Measurements from ENCODE around the gene IL20RA. TPM values are rescaled to one million over a fixed set of nuclear protein-coding genes. Genes with fewer than 3 reads are reported as not detected.

The IL20RA gene, protein sequence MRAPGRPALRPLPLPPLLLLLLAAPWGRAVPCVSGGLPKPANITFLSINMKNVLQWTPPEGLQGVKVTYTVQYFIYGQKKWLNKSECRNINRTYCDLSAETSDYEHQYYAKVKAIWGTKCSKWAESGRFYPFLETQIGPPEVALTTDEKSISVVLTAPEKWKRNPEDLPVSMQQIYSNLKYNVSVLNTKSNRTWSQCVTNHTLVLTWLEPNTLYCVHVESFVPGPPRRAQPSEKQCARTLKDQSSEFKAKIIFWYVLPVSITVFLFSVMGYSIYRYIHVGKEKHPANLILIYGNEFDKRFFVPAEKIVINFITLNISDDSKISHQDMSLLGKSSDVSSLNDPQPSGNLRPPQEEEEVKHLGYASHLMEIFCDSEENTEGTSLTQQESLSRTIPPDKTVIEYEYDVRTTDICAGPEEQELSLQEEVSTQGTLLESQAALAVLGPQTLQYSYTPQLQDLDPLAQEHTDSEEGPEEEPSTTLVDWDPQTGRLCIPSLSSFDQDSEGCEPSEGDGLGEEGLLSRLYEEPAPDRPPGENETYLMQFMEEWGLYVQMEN
- 1 to 10 TPM; 1.1 to 4.6 (median 1.4) TPM for total RNA-seq

DNA sequence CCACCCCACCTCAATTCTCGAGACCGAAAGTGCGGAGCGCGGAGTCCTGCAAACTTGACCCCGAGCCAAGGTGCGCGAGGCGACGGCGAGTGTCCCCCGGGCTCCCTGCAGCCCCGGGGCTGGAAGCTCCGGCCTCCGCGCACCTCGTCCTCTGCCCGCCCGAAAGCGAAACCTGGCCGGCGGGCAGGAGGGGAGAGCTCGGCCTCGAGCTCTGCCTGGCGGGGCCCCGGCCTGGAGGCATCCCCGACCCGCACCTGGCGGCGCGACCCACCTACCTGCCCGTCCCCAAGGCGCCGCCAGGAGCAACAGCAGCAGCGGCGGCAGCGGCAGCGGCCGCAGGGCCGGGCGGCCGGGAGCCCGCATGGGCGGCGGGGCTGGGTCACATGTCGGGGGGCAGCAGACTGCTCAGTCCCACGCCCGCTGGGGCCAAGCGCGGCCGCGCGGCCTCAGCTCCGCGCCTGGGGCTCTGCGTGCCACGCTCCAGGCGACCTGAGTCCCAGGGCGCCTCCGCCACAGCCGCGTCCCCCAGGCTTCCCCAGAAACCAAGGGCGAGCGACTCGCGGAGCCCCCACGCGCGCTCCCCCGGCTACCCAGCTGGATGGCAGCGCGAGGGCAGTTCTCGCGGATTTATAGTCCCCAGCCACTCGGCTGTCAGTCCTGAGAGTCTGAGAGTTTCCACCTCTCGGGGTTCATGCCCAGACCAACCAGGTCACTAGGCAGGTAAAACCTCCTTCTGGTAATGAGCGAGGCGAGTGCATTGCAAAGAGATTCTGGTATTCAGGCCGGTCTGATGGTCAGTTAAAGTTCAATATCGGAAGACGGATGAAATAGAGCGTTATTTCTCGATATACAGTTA, at the start of gene IL20RA:
Gene IL20RA, minus strand, starts transcription at position 600 of the 856 bp plus-strand sequence. Its CDS starts 237 bp downstream, at position 363.
- no peak for DNase-seq (ENCODE audit: low spot score)
- TF ChIP-seq, protein P1, sequence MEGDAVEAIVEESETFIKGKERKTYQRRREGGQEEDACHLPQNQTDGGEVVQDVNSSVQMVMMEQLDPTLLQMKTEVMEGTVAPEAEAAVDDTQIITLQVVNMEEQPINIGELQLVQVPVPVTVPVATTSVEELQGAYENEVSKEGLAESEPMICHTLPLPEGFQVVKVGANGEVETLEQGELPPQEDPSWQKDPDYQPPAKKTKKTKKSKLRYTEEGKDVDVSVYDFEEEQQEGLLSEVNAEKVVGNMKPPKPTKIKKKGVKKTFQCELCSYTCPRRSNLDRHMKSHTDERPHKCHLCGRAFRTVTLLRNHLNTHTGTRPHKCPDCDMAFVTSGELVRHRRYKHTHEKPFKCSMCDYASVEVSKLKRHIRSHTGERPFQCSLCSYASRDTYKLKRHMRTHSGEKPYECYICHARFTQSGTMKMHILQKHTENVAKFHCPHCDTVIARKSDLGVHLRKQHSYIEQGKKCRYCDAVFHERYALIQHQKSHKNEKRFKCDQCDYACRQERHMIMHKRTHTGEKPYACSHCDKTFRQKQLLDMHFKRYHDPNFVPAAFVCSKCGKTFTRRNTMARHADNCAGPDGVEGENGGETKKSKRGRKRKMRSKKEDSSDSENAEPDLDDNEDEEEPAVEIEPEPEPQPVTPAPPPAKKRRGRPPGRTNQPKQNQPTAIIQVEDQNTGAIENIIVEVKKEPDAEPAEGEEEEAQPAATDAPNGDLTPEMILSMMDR (IDR thresholded peaks at IDR 0.05): no peak
- peak; percentile 66 for ATAC-seq (ENCODE audit: low FRiP score)

DNA sequence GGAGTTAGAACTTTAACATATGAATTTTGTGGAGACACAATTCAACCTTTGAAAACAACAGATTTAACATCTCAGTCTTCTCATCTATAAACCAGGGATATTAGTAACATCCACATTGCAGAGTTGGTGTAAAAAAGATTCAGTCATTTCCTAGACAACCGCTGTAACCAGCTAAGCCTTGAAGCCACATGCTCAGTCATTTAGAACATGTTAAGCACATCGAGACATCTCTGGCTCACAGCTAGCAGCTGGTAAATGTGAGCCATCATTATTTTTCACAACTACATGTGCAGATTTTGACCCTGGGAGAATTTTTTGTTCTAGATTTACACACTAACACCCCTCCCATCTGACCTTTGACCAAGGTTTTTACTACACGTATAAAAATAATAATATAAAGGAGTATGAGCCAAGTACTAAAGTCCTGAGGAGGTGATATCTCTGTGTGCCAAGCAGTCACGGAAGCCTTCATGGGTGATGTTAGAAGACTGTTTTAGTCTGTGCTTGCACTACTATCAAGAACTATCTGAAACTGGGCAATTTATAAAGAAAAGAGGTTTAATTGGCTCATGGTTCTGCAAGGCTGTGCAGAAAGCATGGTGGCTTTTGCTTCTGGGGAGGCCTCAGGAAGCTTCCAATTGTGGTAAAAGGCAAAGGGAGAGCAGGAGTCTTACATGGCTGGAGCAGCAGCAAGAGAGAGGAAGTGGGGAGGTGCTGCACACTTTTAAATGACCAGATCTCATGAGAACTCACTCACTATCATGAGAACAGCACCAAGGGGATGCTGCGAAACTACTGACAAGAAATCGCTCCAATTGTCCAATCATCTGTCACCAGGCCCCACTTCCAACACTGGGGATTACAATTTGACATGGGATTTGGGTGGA, 48.7 kb upstream of the IL20RA start:
- ATAC-seq (ENCODE audit: low FRiP score) (no peak), DNase-seq (ENCODE audit: low spot score) (no peak)
- TF ChIP-seq, protein P1 (IDR thresholded peaks at IDR 0.05): no peak

DNA sequence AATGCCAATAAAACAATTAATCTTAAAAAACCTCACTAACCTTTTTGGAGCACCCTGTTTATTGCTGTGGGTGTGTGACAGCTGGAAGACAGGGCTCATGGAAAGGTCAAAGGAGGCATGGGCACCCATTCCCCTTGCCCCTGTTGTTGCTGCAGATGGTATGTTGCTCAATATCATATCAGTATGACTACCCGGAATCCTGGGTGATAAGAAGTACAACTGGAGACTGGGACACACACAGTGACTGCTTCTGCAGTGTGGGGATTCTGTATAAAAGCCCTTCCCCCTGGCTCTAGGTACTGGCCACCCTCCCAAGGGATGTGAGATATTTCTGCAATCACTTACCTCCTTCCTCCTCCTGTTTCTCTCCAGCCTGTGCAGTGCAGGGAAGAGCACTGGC, 47.3 kb upstream of the IL20RA start:
- TF ChIP-seq, protein P1 (IDR thresholded peaks at IDR 0.05): no peak
- DNase-seq (ENCODE audit: low spot score): no peak

DNA sequence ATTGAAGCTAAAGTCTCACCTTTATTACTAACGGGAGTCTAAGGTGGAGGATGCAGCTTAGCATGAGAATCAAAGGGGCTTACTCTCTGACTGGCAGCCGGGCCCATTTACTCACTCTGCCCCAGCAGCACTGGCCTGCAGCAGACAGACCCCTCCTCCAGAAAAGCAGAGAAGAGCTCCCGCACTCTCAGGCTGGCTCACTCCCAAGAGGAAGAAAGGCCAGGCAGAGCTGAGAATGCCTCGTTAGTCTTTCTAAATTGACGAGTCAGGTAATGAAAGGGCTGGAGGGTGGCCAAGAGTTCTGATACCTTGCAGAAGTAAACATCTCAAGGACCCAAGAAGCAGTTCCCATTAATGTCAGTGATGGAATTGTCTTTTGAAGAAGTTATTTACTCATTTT, 44.5 kb upstream of the IL20RA start:
- no peak for ATAC-seq (ENCODE audit: low FRiP score)
- no peak for DNase-seq (ENCODE audit: low spot score)
- TF ChIP-seq, protein P1 (IDR thresholded peaks at IDR 0.05): no peak

More for the DNA sequence above, 47.3 kb upstream of the IL20RA start:
- ATAC-seq (ENCODE audit: low FRiP score): no peak

DNA sequence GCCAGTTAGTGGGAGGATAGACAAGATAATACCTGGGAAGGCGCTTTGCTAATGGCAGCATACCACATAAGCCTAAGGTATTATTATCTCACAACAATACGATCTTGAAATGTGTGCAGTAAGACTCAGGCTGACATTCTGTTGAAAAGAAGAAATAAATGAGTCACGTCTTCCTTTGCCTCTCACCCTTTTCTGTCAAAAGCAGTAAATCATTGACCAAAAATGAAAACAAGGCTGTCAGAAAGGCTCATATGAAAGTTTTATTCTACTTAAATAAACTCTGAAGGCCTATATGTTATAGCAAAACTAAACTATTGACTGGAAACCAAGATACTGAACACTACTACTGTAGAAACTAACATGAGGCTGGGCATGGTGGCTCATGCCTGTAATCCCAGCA, 43.1 kb upstream of the IL20RA start:
- no peak for ATAC-seq (ENCODE audit: low FRiP score)

DNA sequence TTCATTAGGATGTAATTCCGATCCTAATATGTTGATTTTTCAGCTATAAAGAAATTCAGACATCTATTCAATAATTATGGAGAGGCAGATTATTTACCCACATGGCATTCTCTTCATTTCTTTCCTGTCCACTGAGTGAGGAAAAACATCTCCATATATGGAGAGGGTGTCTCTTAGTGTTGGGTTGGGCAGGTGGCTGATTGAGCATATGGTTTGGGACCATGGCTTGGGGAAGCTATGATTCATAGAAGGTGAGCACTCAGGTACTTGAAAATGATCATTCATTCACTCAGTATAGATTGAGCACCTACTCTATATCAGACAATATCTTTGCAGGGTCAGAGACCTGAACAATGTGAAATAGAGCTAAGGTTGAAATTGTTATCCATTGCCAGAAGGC, 41.3 kb upstream of the IL20RA start:
- ATAC-seq (ENCODE audit: low FRiP score): no peak
- DNase-seq (ENCODE audit: low spot score): no peak
- TF ChIP-seq, protein P1 (IDR thresholded peaks at IDR 0.05): no peak

More for the DNA sequence above, 43.1 kb upstream of the IL20RA start:
- TF ChIP-seq, protein P1 (IDR thresholded peaks at IDR 0.05): no peak
- DNase-seq (ENCODE audit: low spot score): no peak

Measured in omental fat pad (tissue), 4 donors.